ENCODE measurements around the gene CEACAM21.

CEACAM21 gene

DNA sequence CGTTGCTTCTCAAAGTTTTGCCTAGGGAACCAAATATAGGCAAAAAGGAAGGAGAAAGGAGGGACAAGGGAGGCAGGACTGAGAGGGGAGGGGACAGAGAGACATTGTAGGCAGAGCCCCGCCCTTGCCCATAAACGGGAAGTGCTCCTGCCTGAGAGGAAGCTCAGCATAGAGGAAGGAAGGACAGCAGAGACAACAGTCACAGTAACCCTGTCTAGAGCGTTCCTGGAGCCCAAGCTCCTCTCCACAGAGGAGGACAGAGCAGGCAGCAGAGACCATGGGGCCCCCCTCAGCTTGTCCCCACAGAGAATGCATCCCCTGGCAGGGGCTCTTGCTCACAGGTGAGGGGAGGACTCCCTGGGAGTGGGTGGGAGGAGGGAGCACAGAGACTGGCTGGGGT lies at the start of gene CEACAM21:
TSS of gene CEACAM21 (plus strand) at position 169 of the 400 bp plus-strand sequence. CDS start at position 278, 109 bp downstream.
- in situ Hi-C loops (cut with HindIII; ENCODE audit: low pct_unique_long_range_greater_than_20kb, low sequenced_read_pairs): no loop called here
- no peak for TF ChIP-seq JUND (IDR thresholded peaks at IDR 0.05; ENCODE audit: low read depth)

GRCh38 chr19:41527089-41527488 lies 48.9 kb upstream of the CEACAM21 start:
- no peak for TF ChIP-seq JUND (IDR thresholded peaks at IDR 0.05; ENCODE audit: low read depth)
- no peak for DNase-seq (ENCODE audit: low read depth in 1 of 2, low spot score in 1 of 2)
- in situ Hi-C loops (cut with HindIII; ENCODE audit: low pct_unique_long_range_greater_than_20kb, low sequenced_read_pairs): no loop called here

More for the DNA sequence above, at the start of gene CEACAM21:
- peak in 1 of 2 experiments; percentile 51 for DNase-seq (ENCODE audit: low read depth in 1 of 2, low spot score in 1 of 2)

GRCh38 chr19:41528106-41528505 lies 47.9 kb upstream of the CEACAM21 start:
- in situ Hi-C loops (cut with HindIII; ENCODE audit: low pct_unique_long_range_greater_than_20kb, low sequenced_read_pairs): no loop called here
- DNase-seq (ENCODE audit: low read depth in 1 of 2, low spot score in 1 of 2): peak in 1 of 2 experiments; percentile 59
- TF ChIP-seq JUND (IDR thresholded peaks at IDR 0.05; ENCODE audit: low read depth): no peak

- in situ Hi-C loops (cut with HindIII; ENCODE audit: low pct_unique_long_range_greater_than_20kb, low sequenced_read_pairs): no loop called here
- TF ChIP-seq JUND (IDR thresholded peaks at IDR 0.05; ENCODE audit: low read depth): no peak
- no peak for DNase-seq (ENCODE audit: low read depth in 1 of 2, low spot score in 1 of 2)
These were observed 46.3 kb upstream of the CEACAM21 start for GRCh38 chr19:41529484-41530183.

- no peak for DNase-seq (ENCODE audit: low read depth in 1 of 2, low spot score in 1 of 2)
- TF ChIP-seq JUND (IDR thresholded peaks at IDR 0.05; ENCODE audit: low read depth): no peak
- in situ Hi-C loops (cut with HindIII; ENCODE audit: low pct_unique_long_range_greater_than_20kb, low sequenced_read_pairs): no loop called here
These were observed 45.8 kb upstream of the CEACAM21 start for GRCh38 chr19:41530184-41530534.

GRCh38 chr19:41530761-41531301 lies 45.1 kb upstream of the CEACAM21 start:
- TF ChIP-seq JUND (IDR thresholded peaks at IDR 0.05; ENCODE audit: low read depth): no peak
- DNase-seq (ENCODE audit: low read depth in 1 of 2, low spot score in 1 of 2): peak in 1 of 2 experiments; percentile 87
- in situ Hi-C loops (cut with HindIII; ENCODE audit: low pct_unique_long_range_greater_than_20kb, low sequenced_read_pairs): no loop called here

DNA sequence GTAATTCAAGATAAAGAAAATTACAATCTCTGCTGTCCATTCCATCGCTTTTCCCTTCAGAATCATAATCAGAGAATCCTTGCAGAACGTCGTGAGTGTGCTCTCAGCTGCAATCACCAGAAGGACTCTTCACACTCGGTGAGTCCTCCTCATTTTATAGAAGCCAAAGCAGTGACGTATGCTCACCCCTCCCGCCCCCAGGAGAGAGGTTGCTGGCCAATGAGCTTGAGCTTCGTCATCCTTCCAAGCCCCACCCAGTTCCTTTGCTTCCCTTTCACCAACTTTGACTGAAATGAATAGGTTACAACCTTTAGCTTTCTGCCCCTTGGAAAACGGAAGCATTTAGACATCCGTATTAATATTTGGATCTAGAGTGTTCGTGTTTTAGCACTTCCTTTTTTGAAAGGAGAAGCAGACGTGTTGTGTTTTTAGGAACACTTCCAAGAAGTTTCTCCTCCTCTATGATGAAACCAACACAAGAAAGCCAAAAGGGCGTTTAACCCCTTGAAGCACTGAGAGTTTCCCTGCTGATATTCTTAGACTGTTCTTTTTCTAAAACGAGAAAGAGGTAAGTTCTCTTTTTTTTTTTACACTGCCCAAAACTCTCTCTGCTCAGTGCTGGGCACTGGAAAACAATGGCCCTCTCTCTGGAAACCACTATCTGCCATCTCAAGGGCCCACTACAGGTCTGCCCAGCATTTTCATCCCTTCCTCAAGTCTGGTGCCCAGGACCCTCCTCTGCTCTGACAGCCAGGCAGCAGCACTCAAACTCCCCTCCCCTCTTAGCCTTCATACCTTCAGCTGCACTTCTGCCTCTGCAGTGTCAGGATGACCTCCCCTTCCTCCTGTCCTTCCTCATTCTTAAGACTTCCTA lies 44.3 kb upstream of the CEACAM21 start:
- DNase-seq (ENCODE audit: low read depth in 1 of 2, low spot score in 1 of 2): peak; percentile 21 to 91
- in situ Hi-C loops (cut with HindIII; ENCODE audit: low pct_unique_long_range_greater_than_20kb, low sequenced_read_pairs): no loop called here
- no peak for TF ChIP-seq JUND (IDR thresholded peaks at IDR 0.05; ENCODE audit: low read depth)

- no peak for DNase-seq (ENCODE audit: low read depth in 1 of 2, low spot score in 1 of 2)
- in situ Hi-C loops (cut with HindIII; ENCODE audit: low pct_unique_long_range_greater_than_20kb, low sequenced_read_pairs): no loop called here
- TF ChIP-seq JUND (IDR thresholded peaks at IDR 0.05; ENCODE audit: low read depth): no peak
These were observed 43.4 kb upstream of the CEACAM21 start for GRCh38 chr19:41532526-41532925.

DNA sequence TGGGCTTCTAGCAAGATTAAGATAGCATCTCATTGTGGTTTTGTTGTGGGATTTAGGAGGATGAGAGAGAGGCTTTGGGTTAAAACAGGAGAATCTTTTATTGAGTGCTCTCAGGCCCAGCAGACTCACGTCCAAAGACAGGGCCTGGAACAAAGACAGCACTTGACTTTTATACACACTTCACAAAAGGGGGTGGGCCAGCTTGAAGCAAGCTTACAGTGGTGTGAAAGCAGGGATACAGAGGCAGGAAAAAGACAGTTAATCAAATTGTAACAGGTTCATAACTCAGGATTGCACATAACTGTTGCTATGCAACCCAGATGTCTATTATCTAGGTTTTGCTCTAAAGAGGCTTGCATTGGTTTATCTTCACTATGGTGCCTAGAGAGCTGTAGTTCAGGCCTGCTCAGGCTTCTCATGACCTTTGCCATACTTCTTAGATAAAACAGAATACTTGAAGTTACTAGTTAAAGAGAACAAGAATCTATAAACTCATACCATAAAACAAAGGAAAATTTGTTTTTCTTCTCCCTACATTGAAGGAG lies 42.2 kb upstream of the CEACAM21 start:
- DNase-seq (ENCODE audit: low read depth in 1 of 2, low spot score in 1 of 2): no peak
- in situ Hi-C loops (cut with HindIII; ENCODE audit: low pct_unique_long_range_greater_than_20kb, low sequenced_read_pairs): no loop called here
- TF ChIP-seq JUND (IDR thresholded peaks at IDR 0.05; ENCODE audit: low read depth): no peak

- TF ChIP-seq JUND (IDR thresholded peaks at IDR 0.05; ENCODE audit: low read depth): no peak
- DNase-seq (ENCODE audit: low read depth in 1 of 2, low spot score in 1 of 2): no peak
- in situ Hi-C loops (cut with HindIII; ENCODE audit: low pct_unique_long_range_greater_than_20kb, low sequenced_read_pairs): no loop called here
These were observed 40.8 kb upstream of the CEACAM21 start for GRCh38 chr19:41535029-41535622.

DNA sequence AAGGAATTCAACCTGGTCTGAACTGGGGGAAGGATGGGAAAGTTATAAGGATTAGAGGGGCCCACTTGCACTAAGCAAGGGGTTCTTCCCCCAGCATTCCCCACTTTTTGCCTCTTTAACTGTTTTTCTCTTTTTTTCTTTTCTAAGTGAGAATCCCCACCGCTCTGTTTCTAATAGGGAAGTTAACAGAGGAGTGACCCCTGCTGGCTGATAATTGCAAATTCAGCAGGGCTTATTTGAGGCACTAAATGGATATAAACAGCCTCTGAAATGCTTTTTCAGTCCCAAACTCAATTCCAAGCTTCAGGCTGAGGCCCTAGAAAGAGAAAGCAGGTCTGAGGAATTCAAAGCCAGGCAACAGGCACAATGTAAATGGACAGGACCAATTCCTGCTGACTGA lies 38.2 kb upstream of the CEACAM21 start:
- in situ Hi-C loops (cut with HindIII; ENCODE audit: low pct_unique_long_range_greater_than_20kb, low sequenced_read_pairs): no loop called here
- peak in 1 of 2 experiments; percentile 23 for DNase-seq (ENCODE audit: low read depth in 1 of 2, low spot score in 1 of 2)
- no peak for TF ChIP-seq JUND (IDR thresholded peaks at IDR 0.05; ENCODE audit: low read depth)

GRCh38 chr19:41540041-41540695 lies 35.8 kb upstream of the CEACAM21 start:
- no peak for TF ChIP-seq JUND (IDR thresholded peaks at IDR 0.05; ENCODE audit: low read depth)
- DNase-seq (ENCODE audit: low read depth in 1 of 2, low spot score in 1 of 2): no peak

More at GRCh38 chr19:41540041-41540695, 35.8 kb upstream of the CEACAM21 start:
- in situ Hi-C loops (cut with HindIII; ENCODE audit: low pct_unique_long_range_greater_than_20kb, low sequenced_read_pairs): no loop called here

Data from T47D (cell line).